HG02678 (cell line): Measurements from ENCODE around the gene S100A6.

Source experiments
- ATAC-seq: cut with Tn5 transposase; IDR thresholded peaks from one replicate; pipeline ENCODE4 v1.9.1; 2021; ENCODE audit warnings: mild to moderate bottlenecking, moderate library complexity; ENCODE audit not compliant: unreplicated experiment

Gene S100A6

GRCh38 chr1:153546796-153547559 is 11.2 kb upstream of the S100A6 start:
- no peak for ATAC-seq

- no peak for ATAC-seq
Observed at GRCh38 chr1:153546371-153546770, 10.6 kb upstream of the S100A6 start.

- ATAC-seq = peak; percentile 80
Observed at GRCh38 chr1:153545067-153546055, 9.6 kb upstream of the S100A6 start, which contains the start of gene S100A4. TSS of gene S100A4 (minus strand) at chr1:153545806. CDS start at chr1:153544794, 1,012 bp downstream.

- no peak for ATAC-seq
Observed at GRCh38 chr1:153544453-153545066, 8.8 kb upstream of the S100A6 start.

- ATAC-seq = no peak
Observed at GRCh38 chr1:153543736-153544135, 7.9 kb upstream of the S100A6 start.

GRCh38 chr1:153542956-153543711 is 7.3 kb upstream of the S100A6 start:
- no peak for ATAC-seq

- no peak for ATAC-seq
Observed at GRCh38 chr1:153541641-153542590, 6.1 kb upstream of the S100A6 start.

GRCh38 chr1:153540394-153541361 is 4.9 kb upstream of the S100A6 start, which contains the start of gene S100A5:
TSS of gene S100A5 (minus strand) at chr1:153540934. CDS start at chr1:153540191, 743 bp downstream.
- no peak for ATAC-seq

GRCh38 chr1:153539395-153540093 is 3.8 kb upstream of the S100A6 start:
- no peak for ATAC-seq

GRCh38 chr1:153538315-153538821 is 2.6 kb upstream of the S100A6 start:
- ATAC-seq = no peak

GRCh38 chr1:153537376-153537730 is 1.6 kb upstream of the S100A6 start:
- ATAC-seq = no peak

- no peak for ATAC-seq
Observed at GRCh38 chr1:153536671-153537375, 1.0 kb upstream of the S100A6 start.

- ATAC-seq = peak; percentile 47
Observed at GRCh38 chr1:153536012-153536670, 350 bp upstream of the S100A6 start.

- ATAC-seq = no peak
Observed at GRCh38 chr1:153534925-153535241, 908 bp downstream of the S100A6 start.

- ATAC-seq = no peak
Observed at GRCh38 chr1:153534226-153534924, 1.4 kb downstream of the S100A6 start.

GRCh38 chr1:153533689-153534201 is 2.0 kb downstream of the S100A6 start:
- no peak for ATAC-seq
